Suppressor macrophage (primary cell): ENCODE results near the gene EXOSC3.

Experiments used
- DNase-seq, 4 experiments: peaks; one replicate each; pipeline ENCODE4 v3.0.0-alpha.2; 2020 to 2022

The EXOSC3 gene

GRCh38 chr9:37732086-37732741 is 52.6 kb downstream of the EXOSC3 start:
- DNase-seq: no peak

- no peak for DNase-seq
Observed at GRCh38 chr9:37730839-37731238, 54.0 kb downstream of the EXOSC3 start.

- DNase-seq: no peak
Observed at GRCh38 chr9:37730256-37730655, 54.6 kb downstream of the EXOSC3 start.
